Measurements from ENCODE around the gene LMNB1.

- TF ChIP-seq CTCF (optimal IDR thresholded peaks at IDR 0.05 in 1 of 3, IDR thresholded peaks at IDR 0.05 in 1 of 3, conservative IDR thresholded peaks at IDR 0.05 in 1 of 3; ENCODE audit: extremely low read depth in 1 of 3, insufficient read depth in 2 of 3, low read length in 3 of 3) (no peak), EZH2 (IDR thresholded peaks at IDR 0.05; ENCODE audit: low read length) (no peak)
These were observed 86.5 kb downstream of the LMNB1 start for GRCh38 chr5:126863402-126863801.

All from keratinocyte (primary cell).